Activated CD8-positive, alpha-beta memory T cell treated with anti-CD3 and anti-CD28 coated beads for 36 hours (primary cell): ENCODE measurements around the gene SLC9A9. TPM values are rescaled to one million over a fixed set of nuclear protein-coding genes. Genes with fewer than 3 reads are reported as not detected.

Experiments
- CTCF ChIA-PET: fragments of 350-600 bp; sonication (Branson Sonifier 250); formaldehyde crosslinking; loops from one replicate; lab custom pipeline; 2021; ENCODE audit warnings: antibody characterized with exemption; lab: Charles Lee
- POLR2A ChIA-PET: fragments of 350-600 bp; sonication (Branson Sonifier 250); formaldehyde crosslinking; loops from one replicate; lab custom pipeline; 2021; ENCODE audit warnings: antibody characterized with exemption; lab: Charles Lee
- total RNA-seq, 2 experiments: library from RNA; stranded (reverse); gene quantifications; one replicate each; pipeline ENCODE4 v1.2.3, GENCODE V29; 2021

Gene SLC9A9
- total RNA-seq, 2 experiments from 2014 or later, result 1.0 TPM

GRCh38 chr3:143595456-143596077 lies 252.7 kb downstream of the SLC9A9 start:
- POLR2A ChIA-PET, result no interaction called here
- CTCF ChIA-PET, result no interaction called here

- CTCF ChIA-PET, result no interaction called here
Observed at GRCh38 chr3:143594206-143594605, 254.1 kb downstream of the SLC9A9 start.

GRCh38 chr3:143590660-143591059 lies 257.6 kb downstream of the SLC9A9 start:
- ChIA-PET CTCF (interaction anchor here (1.5 kb wide), 1 partner anchor 9 kb away, joined by 3 read pairs; no protein-coding TSS in a partner anchor), POLR2A (no interaction called here)

More at GRCh38 chr3:143594206-143594605, 254.1 kb downstream of the SLC9A9 start:
- POLR2A ChIA-PET, result no interaction called here

GRCh38 chr3:143586576-143586975 lies 261.7 kb downstream of the SLC9A9 start:
- ChIA-PET POLR2A (no interaction called here), CTCF (no interaction called here)

GRCh38 chr3:143585720-143586456 lies 262.4 kb downstream of the SLC9A9 start:
- ChIA-PET POLR2A (no interaction called here), CTCF (no interaction called here)

- ChIA-PET POLR2A (no interaction called here), CTCF (no interaction called here)
Observed at GRCh38 chr3:143584474-143584873, 263.8 kb downstream of the SLC9A9 start.

GRCh38 chr3:143581972-143582722 lies 266.1 kb downstream of the SLC9A9 start:
- CTCF ChIA-PET, result interaction anchor here (1.1 to 1.2 kb wide), 2 partner anchors 9 to 16 kb away, joined by 3 to 5 read pairs; no protein-coding TSS in a partner anchor
- POLR2A ChIA-PET, result no interaction called here

- POLR2A ChIA-PET, result no interaction called here
Observed at GRCh38 chr3:143578810-143579435, 269.3 kb downstream of the SLC9A9 start.

GRCh38 chr3:143576568-143577270 lies 271.5 kb downstream of the SLC9A9 start:
- POLR2A ChIA-PET, result no interaction called here

More at GRCh38 chr3:143578810-143579435, 269.3 kb downstream of the SLC9A9 start:
- CTCF ChIA-PET, result no interaction called here

GRCh38 chr3:143574933-143575332 lies 273.3 kb downstream of the SLC9A9 start:
- POLR2A ChIA-PET, result no interaction called here
- CTCF ChIA-PET, result no interaction called here

More at GRCh38 chr3:143576568-143577270, 271.5 kb downstream of the SLC9A9 start:
- CTCF ChIA-PET, result no interaction called here

- POLR2A ChIA-PET, result no interaction called here
Observed at GRCh38 chr3:143573610-143574303, 274.5 kb downstream of the SLC9A9 start.

GRCh38 chr3:143571548-143571947 lies 276.7 kb downstream of the SLC9A9 start:
- ChIA-PET CTCF (no interaction called here), POLR2A (no interaction called here)

More at GRCh38 chr3:143573610-143574303, 274.5 kb downstream of the SLC9A9 start:
- CTCF ChIA-PET, result no interaction called here

GRCh38 chr3:143567823-143568222 lies 280.4 kb downstream of the SLC9A9 start:
- ChIA-PET POLR2A (no interaction called here), CTCF (no interaction called here)

- POLR2A ChIA-PET, result no interaction called here
- CTCF ChIA-PET, result no interaction called here
Observed at GRCh38 chr3:143565951-143566350, 282.3 kb downstream of the SLC9A9 start.

- ChIA-PET POLR2A (no interaction called here), CTCF (no interaction called here)
Observed at GRCh38 chr3:143563786-143564185, 284.5 kb downstream of the SLC9A9 start.

GRCh38 chr3:143562789-143563188 lies 285.5 kb downstream of the SLC9A9 start:
- ChIA-PET POLR2A (no interaction called here), CTCF (no interaction called here)

GRCh38 chr3:143559296-143559695 lies 289.0 kb downstream of the SLC9A9 start:
- ChIA-PET POLR2A (no interaction called here), CTCF (no interaction called here)

- POLR2A ChIA-PET, result no interaction called here
- CTCF ChIA-PET, result no interaction called here
Observed at GRCh38 chr3:143552851-143553250, 295.4 kb downstream of the SLC9A9 start.

- CTCF ChIA-PET, result no interaction called here
- POLR2A ChIA-PET, result no interaction called here
Observed at GRCh38 chr3:143551761-143552160, 296.5 kb downstream of the SLC9A9 start.
